ENCODE data around the gene PPP1R12C. TPM values are rescaled to one million over a fixed set of nuclear protein-coding genes. Genes with fewer than 3 reads are reported as not detected.

PPP1R12C gene
- total RNA-seq, 2 experiments from 2014 or later, result 55.4 to 55.8 TPM

GRCh38 chr19:55097864-55098715 lies 19.3 kb downstream of the PPP1R12C start:
- no peak for DNase-seq
- no peak for TF ChIP-seq CTCF (IDR thresholded peaks at IDR 0.05)
- Mint-ChIP-seq H3K4me3 (no peak overlapping the region), H3K9me3 (peaks cover under 1% of the 10 kb centered on the region), H3K36me3 (ENCODE audit: low read depth) (peaks cover 26% of the 10 kb centered on the region), H3K4me1 (ENCODE audit: low read depth) (no peaks in the 10 kb centered on the region), H3K27ac (no peak overlapping the region), H3K27me3 (no peaks in the 10 kb centered on the region)
- intact Hi-C loops (cut with micrococcal nuclease), result no loop called here
- ChIA-PET CTCF (interaction anchor here (0.7 kb wide), 1 partner anchor 10 kb away, joined by 3 read pairs; no protein-coding TSS in a partner anchor), POLR2A (no interaction called here)
- ATAC-seq, result no peak

GRCh38 chr19:55096061-55096701 lies 21.3 kb downstream of the PPP1R12C start:
- CTCF ChIA-PET, result no interaction called here
- no peak for TF ChIP-seq CTCF (IDR thresholded peaks at IDR 0.05)
- DNase-seq, result no peak
- POLR2A ChIA-PET, result interaction anchor here (0.5 kb wide), 1 partner anchor 84 kb away, joined by 4 read pairs; no protein-coding TSS in a partner anchor
- H3K27me3 Mint-ChIP-seq, result no peaks in the 10 kb centered on the region
- H3K4me3 Mint-ChIP-seq, result no peak overlapping the region
- no peaks in the 10 kb centered on the region for H3K9me3 Mint-ChIP-seq
- no peak for ATAC-seq
- no peak overlapping the region for H3K27ac Mint-ChIP-seq
- intact Hi-C loops (cut with micrococcal nuclease), result no loop called here
- peaks cover 15% of the 10 kb centered on the region for H3K36me3 Mint-ChIP-seq (ENCODE audit: low read depth)
- H3K4me1 Mint-ChIP-seq (ENCODE audit: low read depth), result no peaks in the 10 kb centered on the region

GRCh38 chr19:55095260-55096060 lies 22.0 kb downstream of the PPP1R12C start:
- intact Hi-C loops (cut with micrococcal nuclease), result no loop called here
- no peaks in the 10 kb centered on the region for H3K9me3 Mint-ChIP-seq
- POLR2A ChIA-PET, result interaction anchor here (0.5 kb wide), 1 partner anchor 83 kb away, joined by 4 read pairs; no protein-coding TSS in a partner anchor
- H3K27me3 Mint-ChIP-seq, result no peaks in the 10 kb centered on the region
- no peak overlapping the region for H3K27ac Mint-ChIP-seq
- no peak overlapping the region for H3K4me3 Mint-ChIP-seq
- no peak for TF ChIP-seq CTCF (IDR thresholded peaks at IDR 0.05)
- peaks cover 17% of the 10 kb centered on the region for H3K36me3 Mint-ChIP-seq (ENCODE audit: low read depth)
- DNase-seq (no peak), ATAC-seq (peak; percentile 51)
- CTCF ChIA-PET, result no interaction called here
- no peaks in the 10 kb centered on the region for H3K4me1 Mint-ChIP-seq (ENCODE audit: low read depth)

- DNase-seq (no peak), ATAC-seq (no peak)
- no peaks in the 10 kb centered on the region for H3K9me3 Mint-ChIP-seq
- CTCF ChIA-PET, result no interaction called here
- H3K4me1 Mint-ChIP-seq (ENCODE audit: low read depth), result no peaks in the 10 kb centered on the region
- H3K27ac Mint-ChIP-seq, result no peak overlapping the region
- POLR2A ChIA-PET, result no interaction called here
- H3K36me3 Mint-ChIP-seq (ENCODE audit: low read depth), result peaks cover 18% of the 10 kb centered on the region
- intact Hi-C loops (cut with micrococcal nuclease), result no loop called here
- H3K27me3 Mint-ChIP-seq, result no peaks in the 10 kb centered on the region
- H3K4me3 Mint-ChIP-seq, result no peak overlapping the region
- no peak for TF ChIP-seq CTCF (IDR thresholded peaks at IDR 0.05)
Observed at GRCh38 chr19:55094456-55095259, 22.8 kb downstream of the PPP1R12C start.
